T-helper 17 cell (primary cell): Measurements from ENCODE around the gene PYCARD. TPM values are rescaled to one million over a fixed set of nuclear protein-coding genes. Genes with fewer than 3 reads are reported as not detected.
"Not testable (repeated sequence)": the region's sequence is repeated elsewhere in the genome, so short reads cannot be mapped to it uniquely, and the experiment has no call there.

Experiments
- ATAC-seq: fragments of 150-1000 bp; cut with Tn5 transposase; 2 replicates; pipeline ENCODE4 v1.10.0; 2021; ENCODE audit warnings: mild to moderate bottlenecking, moderate library complexity
- DNase-seq, 3 donors: peaks; one replicate each; pipeline versions ENCODE4 v3.0.0 to v3.0.0-alpha.2; 2020 to 2021
- H3K9me3 ChIP-seq: one replicate; pipeline ENCODE4 v1.7.0; 2013; ENCODE audit warnings: low read length, mild to moderate bottlenecking; ENCODE audit not compliant: control insufficient read depth, poor library complexity, severe bottlenecking
- H3K27ac Mint-ChIP-seq: one replicate; pipeline ENCODE4 v1.8.0; 2022; ENCODE audit warnings: mild to moderate bottlenecking, moderate library complexity, mixed read lengths
- H3K27me3 Mint-ChIP-seq: one replicate; pipeline ENCODE4 v1.8.0; 2022; ENCODE audit warnings: mixed read lengths
- H3K36me3 Mint-ChIP-seq: one replicate; pipeline ENCODE4 v1.8.0; 2022; ENCODE audit warnings: low read depth, mixed read lengths
- H3K4me1 Mint-ChIP-seq: one replicate; pipeline ENCODE4 v1.8.0; 2022; ENCODE audit warnings: mild to moderate bottlenecking, mixed read lengths
- H3K4me3 Mint-ChIP-seq: one replicate; pipeline ENCODE4 v1.8.0; 2022; ENCODE audit warnings: mild to moderate bottlenecking, moderate library complexity, mixed read lengths
- total RNA-seq, 4 donors: library from RNA in 2 of 4; stranded (reverse) in 2 of 4; gene quantifications; one replicate each; pipeline ENCODE4 v1.2.3 and lab custom pipeline; 2022 to 2026

The PYCARD gene
- total RNA-seq, 2 donors from 2014 or later: 17.9 to 22.1 TPM

DNA sequence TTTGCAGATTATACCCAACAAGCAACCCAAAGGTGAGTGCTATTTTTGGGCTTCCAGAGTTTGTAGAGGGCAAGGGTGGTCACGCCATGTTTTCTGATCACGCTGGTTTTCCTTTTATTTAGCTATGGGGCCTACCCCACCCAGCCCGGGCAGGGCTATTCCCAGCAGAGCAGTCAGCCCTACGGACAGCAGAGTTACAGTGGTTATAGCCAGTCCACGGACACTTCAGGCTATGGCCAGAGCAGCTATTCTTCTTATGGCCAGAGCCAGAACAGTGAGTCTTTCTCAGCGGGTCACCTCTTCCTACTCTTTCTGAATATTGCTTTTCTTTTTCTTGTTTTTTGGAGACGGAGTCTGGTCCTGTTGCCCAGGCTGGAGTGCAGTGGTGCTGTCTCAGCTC lies 20.2 kb downstream of the PYCARD start:
- Mint-ChIP-seq H3K27ac (peak overlapping the region; percentile 99), H3K4me3 (peak overlapping the region; percentile 95), H3K36me3 (peaks cover 18% of the 10 kb centered on the region), H3K27me3 (no peaks in the 10 kb centered on the region), H3K4me1 (peaks cover 64% of the 10 kb centered on the region)
- ATAC-seq (no peak), DNase-seq (no peak)
- no peaks in the 10 kb centered on the region for H3K9me3 ChIP-seq

DNA sequence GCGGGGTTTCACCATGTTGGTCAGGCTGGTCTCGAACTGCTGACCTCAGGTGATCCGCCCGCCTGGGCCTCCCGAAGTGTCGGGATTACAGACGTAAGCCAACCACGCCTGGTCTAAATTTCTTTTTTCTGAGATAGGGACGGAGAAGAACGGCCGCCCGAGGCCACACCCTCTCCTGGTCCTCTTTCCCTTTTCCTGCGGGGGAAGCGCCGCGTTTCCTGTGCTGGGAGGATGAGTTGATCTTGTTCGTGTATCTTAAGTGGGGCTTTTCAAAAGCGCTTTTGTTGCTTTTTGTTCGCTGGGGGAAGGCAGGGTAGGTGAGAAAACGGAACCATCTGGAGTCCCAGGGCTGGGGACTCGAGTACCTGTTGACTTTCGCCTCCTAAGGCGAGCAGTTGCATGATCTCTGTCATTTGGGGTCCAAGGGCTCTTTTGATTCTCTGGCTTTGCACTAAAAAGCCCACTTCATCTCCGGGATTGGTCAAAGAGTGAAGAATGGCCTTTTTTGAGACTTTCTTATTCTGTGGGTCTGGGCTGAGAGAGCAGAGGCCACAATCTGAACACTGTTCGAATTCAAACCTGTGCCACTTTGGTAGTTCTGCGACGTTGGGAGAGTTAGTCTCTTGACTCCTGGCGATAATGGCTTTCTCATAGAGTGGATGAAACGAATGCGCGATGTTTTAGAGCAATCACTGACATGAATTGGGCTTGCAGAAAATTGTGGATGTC lies 21.3 kb downstream of the PYCARD start:
- peak overlapping the region; percentile 99 for H3K27ac Mint-ChIP-seq
- H3K9me3 ChIP-seq: no peaks in the 10 kb centered on the region
- no peaks in the 10 kb centered on the region for H3K27me3 Mint-ChIP-seq
- peaks cover 18% of the 10 kb centered on the region for H3K36me3 Mint-ChIP-seq
- H3K4me3 Mint-ChIP-seq: peak overlapping the region; percentile 95
- ATAC-seq (no peak), DNase-seq (no peak)
- H3K4me1 Mint-ChIP-seq: peaks cover 59% of the 10 kb centered on the region

DNA sequence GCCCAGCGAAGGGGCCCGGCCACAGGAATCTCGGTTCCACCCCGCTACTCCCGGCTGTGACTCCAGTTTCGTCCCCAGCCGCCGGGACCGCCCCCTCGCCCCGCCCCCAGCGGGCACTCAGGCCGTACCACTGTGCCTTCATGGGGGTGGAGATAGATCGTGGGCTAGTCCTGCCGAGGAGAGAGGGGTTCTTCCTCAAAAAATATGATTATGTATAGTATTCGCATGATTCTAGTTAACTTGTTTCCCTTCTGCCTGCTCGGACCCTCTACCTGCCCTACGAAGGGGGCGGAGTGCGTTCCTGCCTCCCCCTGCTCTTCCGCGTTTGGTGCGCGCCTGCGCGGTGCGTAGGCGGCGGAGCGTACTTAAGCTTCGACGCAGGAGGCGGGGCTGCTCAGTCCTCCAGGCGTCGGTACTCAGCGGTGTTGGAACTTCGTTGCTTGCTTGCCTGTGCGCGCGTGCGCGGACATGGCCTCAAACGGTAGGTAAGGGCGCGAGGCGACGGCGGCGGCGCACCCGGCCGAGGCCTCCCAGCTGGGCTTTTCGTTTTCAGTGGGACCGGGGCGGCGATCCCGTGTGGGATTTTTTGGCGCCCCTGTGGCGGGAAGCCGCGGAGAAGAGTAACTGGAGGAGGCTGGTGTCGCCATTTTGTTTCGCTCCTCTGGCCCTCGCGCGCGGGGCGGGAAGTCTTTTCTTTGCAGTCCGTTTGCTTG lies 22.7 kb downstream of the PYCARD start, which contains the start of gene FUS:
FUS (plus strand) TSS at position 393 of the 713 bp plus-strand sequence; CDS start at position 469, 76 bp downstream.
- H3K36me3 Mint-ChIP-seq: peaks cover 11% of the 10 kb centered on the region
- H3K9me3 ChIP-seq: no peaks in the 10 kb centered on the region
- H3K27ac Mint-ChIP-seq: peak within 1 kb of the TSS; percentile 99
- ATAC-seq (peak; percentile 71), DNase-seq (peak; percentile 86 to 90 (median 88))
- H3K4me1 Mint-ChIP-seq: peaks cover 47% of the 10 kb centered on the region
- no peaks in the 10 kb centered on the region for H3K27me3 Mint-ChIP-seq
- H3K4me3 Mint-ChIP-seq: peak within 1 kb of the TSS; percentile 95

DNA sequence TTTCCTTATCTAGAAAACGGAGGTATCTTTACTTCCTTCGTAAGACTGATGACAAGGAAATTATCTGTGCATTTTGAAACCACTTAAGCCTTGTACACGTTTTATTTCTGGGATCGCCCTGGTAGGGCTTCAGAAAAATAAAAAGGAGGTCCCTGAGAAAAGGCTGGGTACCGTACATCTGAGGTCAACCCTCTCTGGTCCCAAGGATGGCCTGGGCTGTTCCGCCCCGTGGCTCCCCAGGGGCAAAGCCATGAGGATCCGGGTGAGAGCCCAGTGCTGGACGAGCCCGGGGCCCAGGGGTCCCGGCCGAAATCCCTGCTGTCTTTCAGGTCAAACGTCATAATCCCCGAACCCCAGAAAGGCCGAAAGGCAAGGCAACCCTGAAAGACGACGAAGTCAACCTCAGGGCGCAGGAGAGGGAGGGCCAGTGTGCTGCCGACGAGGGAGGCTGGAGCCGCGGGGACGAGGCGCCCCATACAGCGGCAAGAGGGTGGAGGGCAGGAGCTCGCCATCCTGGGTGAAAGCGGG lies 23.3 kb downstream of the PYCARD start:
- ATAC-seq (no peak), DNase-seq (no peak)
- Mint-ChIP-seq H3K4me3 (peak overlapping the region; percentile 95), H3K27me3 (no peaks in the 10 kb centered on the region), H3K4me1 (peaks cover 44% of the 10 kb centered on the region), H3K27ac (peak overlapping the region; percentile 99), H3K36me3 (peaks cover 8% of the 10 kb centered on the region)
- no peaks in the 10 kb centered on the region for H3K9me3 ChIP-seq

DNA sequence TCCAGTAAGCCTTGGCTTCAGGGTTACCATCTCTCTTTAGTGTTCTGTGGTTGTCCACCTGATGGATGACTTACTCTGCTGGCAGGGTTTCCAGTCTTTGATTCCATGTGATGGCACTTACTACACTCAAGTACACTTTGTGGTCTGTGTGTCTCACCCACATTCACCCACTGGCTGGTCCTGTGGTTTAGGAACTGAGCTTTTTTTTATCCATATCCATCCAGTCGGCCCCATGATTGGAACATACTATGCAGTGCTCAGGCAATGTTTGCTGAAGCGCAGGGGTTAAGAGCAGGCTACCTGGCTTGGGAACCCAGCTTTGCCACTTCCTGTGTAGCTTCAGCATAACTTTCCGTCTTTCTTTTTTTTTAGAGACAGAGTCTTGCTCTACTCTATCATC lies 25.4 kb downstream of the PYCARD start:
- ATAC-seq (peak; percentile 28), DNase-seq (peak in 1 of 3 donors; percentile 28)
- Mint-ChIP-seq H3K27ac (peak overlapping the region; percentile 79), H3K4me3 (peak overlapping the region; percentile 80), H3K36me3 (peaks cover 3% of the 10 kb centered on the region), H3K4me1 (peaks cover 26% of the 10 kb centered on the region), H3K27me3 (no peaks in the 10 kb centered on the region)
- no peaks in the 10 kb centered on the region for H3K9me3 ChIP-seq

DNA sequence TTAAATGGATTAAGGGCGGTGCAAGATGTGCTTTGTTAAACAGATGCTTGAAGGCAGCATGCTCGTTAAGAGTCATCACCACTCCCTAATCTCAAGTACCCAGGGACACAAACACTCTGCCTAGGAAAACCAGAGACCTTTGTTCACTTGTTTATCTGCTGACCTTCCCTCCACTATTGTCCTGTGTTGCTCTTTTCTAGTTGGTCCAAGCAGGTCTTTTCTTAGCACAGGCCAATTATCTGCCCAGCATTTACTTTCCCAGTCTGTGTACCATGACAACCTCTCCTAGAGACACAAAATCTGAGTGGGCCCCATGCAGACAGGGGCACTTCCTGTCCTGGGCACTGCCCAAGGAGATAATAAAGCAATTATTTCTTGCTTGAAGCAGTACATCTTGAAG lies 32.5 kb downstream of the PYCARD start:
- not testable (repeated sequence) for H3K36me3 Mint-ChIP-seq, H3K9me3 ChIP-seq, H3K27me3 Mint-ChIP-seq, DNase-seq, H3K4me3 Mint-ChIP-seq, H3K4me1 Mint-ChIP-seq, ATAC-seq, H3K27ac Mint-ChIP-seq

DNA sequence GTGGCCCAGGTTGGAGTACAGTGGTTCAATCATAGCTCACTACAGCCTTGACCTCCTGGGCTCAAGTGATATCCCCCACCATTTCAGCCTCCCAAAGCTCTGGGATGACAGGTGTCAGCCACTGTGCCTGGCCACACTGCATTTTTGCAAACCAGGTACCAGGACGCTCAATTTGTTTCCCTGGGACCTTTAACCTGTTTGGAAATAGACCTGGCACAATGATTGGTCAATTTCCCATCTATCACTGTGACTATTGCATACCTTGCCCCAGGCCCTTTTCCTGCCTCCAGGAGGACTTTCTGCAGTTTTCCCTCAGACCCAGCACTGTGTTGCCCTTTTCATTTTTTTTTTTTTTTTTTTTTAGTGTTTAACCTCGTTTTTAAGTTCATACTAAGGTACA lies 33.7 kb downstream of the PYCARD start:
- Mint-ChIP-seq H3K4me1 (peaks cover 2% of the 10 kb centered on the region), H3K27me3 (peaks cover 6% of the 10 kb centered on the region), H3K27ac (no peak overlapping the region), H3K4me3 (no peak overlapping the region), H3K36me3 (no peaks in the 10 kb centered on the region)
- DNase-seq (no peak), ATAC-seq (no peak)
- H3K9me3 ChIP-seq: no peaks in the 10 kb centered on the region

DNA sequence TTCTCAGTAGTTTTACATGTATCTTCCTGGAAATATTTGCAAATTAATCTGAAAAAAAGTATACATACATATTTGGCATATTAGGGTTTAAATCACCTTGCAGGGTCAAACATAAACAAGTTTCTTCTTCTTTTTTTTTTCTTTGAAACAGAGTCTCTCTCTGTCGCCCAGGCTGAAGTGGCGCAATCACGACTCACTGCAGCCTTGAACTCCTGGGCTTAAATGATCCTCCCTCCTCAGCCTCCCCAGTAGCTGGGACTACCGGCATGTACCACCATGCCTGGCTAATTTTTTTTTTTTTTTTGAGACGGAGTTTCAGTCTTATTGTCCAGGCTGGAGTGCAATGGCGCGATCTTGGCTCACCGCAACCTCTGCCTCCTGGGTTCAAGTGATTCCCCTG lies 35.2 kb downstream of the PYCARD start:
- no peaks in the 10 kb centered on the region for H3K9me3 ChIP-seq
- no peak for DNase-seq
- no peaks in the 10 kb centered on the region for H3K36me3 Mint-ChIP-seq
- H3K4me3 Mint-ChIP-seq: no peak overlapping the region
- no peak for ATAC-seq
- H3K4me1 Mint-ChIP-seq: peaks cover 2% of the 10 kb centered on the region
- no peak overlapping the region for H3K27ac Mint-ChIP-seq
- peaks cover 6% of the 10 kb centered on the region for H3K27me3 Mint-ChIP-seq

DNA sequence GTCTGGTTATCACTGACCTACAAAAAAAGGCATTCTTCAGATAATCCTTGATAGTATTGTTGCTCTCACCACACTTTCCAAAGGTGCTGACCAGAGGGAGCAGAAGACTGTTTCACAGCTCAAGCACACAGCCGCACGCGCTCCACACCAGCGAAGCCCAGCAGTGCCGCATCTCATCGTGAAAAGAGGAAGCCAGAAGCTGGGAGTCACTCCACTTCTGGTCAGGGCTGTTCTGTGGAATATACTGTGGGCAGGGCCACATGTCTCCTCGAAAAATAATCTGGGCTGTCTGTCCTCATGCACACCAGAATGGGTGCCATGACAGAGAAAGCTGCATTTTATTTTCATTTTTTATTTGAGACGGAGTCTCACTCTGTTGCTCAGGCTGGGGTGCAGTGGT lies 45.4 kb downstream of the PYCARD start:
- Mint-ChIP-seq H3K4me1 (peaks cover 5% of the 10 kb centered on the region), H3K27me3 (peaks cover 5% of the 10 kb centered on the region), H3K4me3 (no peak overlapping the region), H3K36me3 (no peaks in the 10 kb centered on the region), H3K27ac (no peak overlapping the region)
- H3K9me3 ChIP-seq: no peaks in the 10 kb centered on the region
- DNase-seq: no peak
- ATAC-seq: no peak

Other genes starting within 250 kb of the PYCARD start
- 10 to 100 TPM; 31.3 to 45.5 TPM for gene SETD1A, start 245.0 kb downstream of the PYCARD start, total RNA-seq
- under 1 TPM; 0.21 to 0.60 TPM for gene HSD3B7, start 217.6 kb downstream of the PYCARD start, total RNA-seq
- gene STX1B, start 192.1 kb downstream of the PYCARD start, total RNA-seq: under 1 TPM; 0.27 to 0.47 TPM
- gene STX4, start 169.2 kb downstream of the PYCARD start, total RNA-seq: 10 to 100 TPM; 72.0 to 72.1 TPM
- 10 to 100 TPM in 1 of 2 donors, 1 to 10 TPM in 1; 9.6 to 12.1 TPM for gene ZNF668, start 128.5 kb downstream of the PYCARD start, total RNA-seq
- 10 to 100 TPM; 17.0 to 21.7 TPM for gene ZNF646, start 128.3 kb downstream of the PYCARD start, total RNA-seq
- 1 to 10 TPM; 3.2 to 4.4 TPM for gene PRSS53, start 113.8 kb downstream of the PYCARD start, total RNA-seq
- gene VKORC1, start 108.0 kb downstream of the PYCARD start, total RNA-seq: 10 to 100 TPM; 30.6 to 31.7 TPM
- 1 to 10 TPM; 8.5 to 9.9 TPM for gene BCKDK, start 94.4 kb downstream of the PYCARD start, total RNA-seq
- 10 to 100 TPM; 86.7 to 97.6 TPM for gene KAT8, start 85.1 kb downstream of the PYCARD start, total RNA-seq
- not detected for gene PRSS8, start 67.0 kb downstream of the PYCARD start, total RNA-seq
- gene PRSS36, start 52.7 kb downstream of the PYCARD start, total RNA-seq: under 1 TPM; 0.10 to 0.47 TPM
- 100 to 1,000 TPM; 910 to 947 TPM for gene FUS, start 22.6 kb downstream of the PYCARD start, total RNA-seq
- gene TRIM72, start 11.4 kb upstream of the PYCARD start, total RNA-seq: under 1 TPM; 0.08 to 0.17 TPM
- not detected for gene PYDC1, start 14.4 kb upstream of the PYCARD start, total RNA-seq
- 10 to 100 TPM in 1 of 2 donors, 1 to 10 TPM in 1; 7.3 to 12.5 TPM for gene ITGAM, start 57.2 kb upstream of the PYCARD start, total RNA-seq
- gene ITGAX, start 152.4 kb upstream of the PYCARD start, total RNA-seq: 10 to 100 TPM in 1 of 2 donors, 1 to 10 TPM in 1; 4.6 to 16.0 TPM
- not detected for gene ITGAD, start 190.6 kb upstream of the PYCARD start, total RNA-seq
- not detected for gene COX6A2, start 225.6 kb upstream of the PYCARD start, total RNA-seq
- under 1 TPM; 0.10 to 0.23 TPM for gene ZNF843, start 240.0 kb upstream of the PYCARD start, total RNA-seq